ENCODE measurements around the gene EYA2. TPM values are rescaled to one million over a fixed set of nuclear protein-coding genes. Genes with fewer than 3 reads are reported as not detected.

The EYA2 gene
- total and polyA plus RNA-seq, 7 donors = 1.2 to 11.8 (median 3.3) TPM

GRCh38 chr20:46977204-46977603, 82.6 kb downstream of the EYA2 start:
- intact Hi-C loops (cut with DNase I) = no loop called here
- H3K27me3 ChIP-seq = no peaks in the 10 kb centered on the region
- no peaks in the 10 kb centered on the region for H3K9me3 ChIP-seq
- H3K4me1 ChIP-seq = no peaks in the 10 kb centered on the region
- H3K27ac ChIP-seq = no peak overlapping the region
- DNase-seq = no peak
- no peak for TF ChIP-seq POLR2A (IDR thresholded peaks at IDR 0.05)
- TF ChIP-seq EP300 (IDR thresholded peaks at IDR 0.05) = no peak
- TF ChIP-seq CTCF (IDR thresholded peaks at IDR 0.05) = no peak
- TF ChIP-seq POLR2AphosphoS5 (IDR thresholded peaks at IDR 0.05) = no peak
- no peak overlapping the region for H3K4me3 ChIP-seq
- no peaks in the 10 kb centered on the region for H3K36me3 ChIP-seq

GRCh38 chr20:46977909-46978588, 83.4 kb downstream of the EYA2 start:
- intact Hi-C loops (cut with DNase I) = no loop called here
- TF ChIP-seq EP300 (IDR thresholded peaks at IDR 0.05) = no peak
- WGBS, 2 donors = 85 to 92% methylated on average over 13 of the region's 13 CpGs
- H3K36me3 ChIP-seq = no peaks in the 10 kb centered on the region
- no peaks in the 10 kb centered on the region for H3K27me3 ChIP-seq
- DNase-seq = no peak
- H3K4me3 ChIP-seq = no peak overlapping the region
- peaks cover 0 to under 1% (median 0%) of the 10 kb centered on the region in 4 donors for H3K9me3 ChIP-seq
- H3K4me1 ChIP-seq = no peaks in the 10 kb centered on the region
- H3K27ac ChIP-seq = no peak overlapping the region

- peaks cover 0 to 3% (median 0%) of the 10 kb centered on the region in 4 donors for H3K9me3 ChIP-seq
- H3K4me3 ChIP-seq = no peak overlapping the region
- no peak for DNase-seq
- intact Hi-C loops (cut with DNase I) = no loop called here
- WGBS, 2 donors = 56 to 82% methylated on average over 9 of the region's 9 CpGs
- no peak overlapping the region for H3K27ac ChIP-seq
- H3K4me1 ChIP-seq = no peaks in the 10 kb centered on the region
- no peaks in the 10 kb centered on the region for H3K36me3 ChIP-seq
- TF ChIP-seq EP300 (IDR thresholded peaks at IDR 0.05) (no peak), CTCF (IDR thresholded peaks at IDR 0.05) (no peak), POLR2A (IDR thresholded peaks at IDR 0.05) (no peak), POLR2AphosphoS5 (IDR thresholded peaks at IDR 0.05) (no peak)
- no peaks in the 10 kb centered on the region for H3K27me3 ChIP-seq
Measured at GRCh38 chr20:46978951-46979491, 84.4 kb downstream of the EYA2 start.

DNA sequence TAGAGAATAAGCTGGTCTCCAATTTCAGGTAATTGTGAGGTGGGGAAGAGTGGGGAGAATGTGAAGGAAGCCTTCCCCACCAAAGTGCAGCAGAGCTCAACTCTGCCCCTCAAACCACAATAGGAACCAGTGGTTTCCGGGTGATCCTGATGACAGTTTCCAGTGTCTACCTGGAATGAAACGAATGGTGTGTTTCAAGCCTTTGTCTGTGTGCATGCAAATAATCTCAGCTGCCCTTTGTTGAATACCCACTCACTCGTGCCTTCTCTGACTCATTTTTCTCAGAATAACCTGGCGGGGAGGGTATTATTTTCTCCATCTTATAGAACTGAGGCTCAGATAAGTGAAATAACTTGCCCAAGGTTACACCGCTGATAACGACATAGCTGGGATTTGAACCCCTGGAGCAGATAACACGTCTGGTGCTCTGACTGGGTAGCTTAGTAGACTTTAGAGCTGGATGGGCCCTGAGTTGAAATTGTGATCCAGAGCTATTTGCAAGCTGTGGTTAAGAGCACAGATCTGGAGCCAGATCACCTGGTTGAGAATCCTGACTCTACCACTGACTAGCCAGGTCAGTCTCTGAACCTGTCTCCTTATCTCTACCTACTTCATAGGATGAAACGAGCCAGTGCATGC, 85.1 kb downstream of the EYA2 start:
- 61 to 82% methylated on average over 8 of the region's 8 CpGs for WGBS, 2 donors
- peaks cover 0 to 3% (median 0%) of the 10 kb centered on the region in 4 donors for H3K9me3 ChIP-seq
- no peaks in the 10 kb centered on the region for H3K27me3 ChIP-seq
- no peak for DNase-seq
- H3K4me1 ChIP-seq = peaks cover 0 to 4% (median 0%) of the 10 kb centered on the region in 4 donors
- H3K36me3 ChIP-seq = no peaks in the 10 kb centered on the region
- H3K27ac ChIP-seq = no peak overlapping the region
- intact Hi-C loops (cut with DNase I) = no loop called here
- TF ChIP-seq POLR2AphosphoS5 (IDR thresholded peaks at IDR 0.05) (no peak), POLR2A (IDR thresholded peaks at IDR 0.05) (no peak), CTCF (IDR thresholded peaks at IDR 0.05) (no peak), EP300 (IDR thresholded peaks at IDR 0.05) (no peak)
- no peak overlapping the region for H3K4me3 ChIP-seq

GRCh38 chr20:46981184-46981583, 86.5 kb downstream of the EYA2 start:
- Histone ChIP-seq H3K4me1 (peaks cover 0 to 5% (median 2%) of the 10 kb centered on the region in 4 donors), H3K27me3 (no peaks in the 10 kb centered on the region), H3K27ac (no peak overlapping the region), H3K4me3 (no peak overlapping the region), H3K36me3 (no peaks in the 10 kb centered on the region), H3K9me3 (peaks cover 0 to 3% (median 0%) of the 10 kb centered on the region in 4 donors)
- TF ChIP-seq CTCF (IDR thresholded peaks at IDR 0.05) = no peak
- no peak for TF ChIP-seq POLR2A (IDR thresholded peaks at IDR 0.05)
- no peak for TF ChIP-seq EP300 (IDR thresholded peaks at IDR 0.05)
- TF ChIP-seq POLR2AphosphoS5 (IDR thresholded peaks at IDR 0.05) = no peak
- intact Hi-C loops (cut with DNase I) = no loop called here
- DNase-seq = no peak

Data from sigmoid colon (tissue), 7 donors.